K562 (cell line): ENCODE measurements around the gene SOX6. TPM values are rescaled to one million over a fixed set of nuclear protein-coding genes. Genes with fewer than 3 reads are reported as not detected.

Experiments used
- ATAC-seq: fragments of 200-7000 bp; cut with Tn5 transposase; 3 replicates; pipeline ENCODE4 v1.9.1; 2020; ENCODE audit warnings: moderate library complexity
- BruUV-seq: library from RNA; stranded (reverse); fragments of 400-500 nt; replicated peaks from 2 replicates; lab custom pipeline; 2021; lab: Mats Ljungman, UMichigan
- CTCF ChIA-PET: fragments of 300-600 bp; formaldehyde crosslinking; extraction: SDS; loops from one replicate; lab custom pipeline; 2021; ENCODE audit warnings: low intra/inter-chr PET ratio; lab: Yijun Ruan, JAX
- POLR2A ChIA-PET: fragments of 300-600, 350-650 bp; sonication (Branson Sonifier 250); formaldehyde crosslinking; extraction: SDS; loops from one replicate; lab custom pipeline; 2021; ENCODE audit warnings: antibody characterized with exemption, inconsistent platforms; lab: Yijun Ruan, JAX
- DNase-seq, 4 experiments: peaks; one replicate each; pipeline versions ENCODE4 v3.0.0 to v3.0.0-alpha.2; 2011 to 2018; ENCODE audit warnings: low spot score in 3 of 4, mixed read lengths in 3 of 4; ENCODE audit errors: extremely low read depth in 1 of 4
- FAIRE-seq: peaks from 2 replicates; lab custom pipeline; 2011; peaks lifted over from hg19 to GRCh38; lab: Jason Lieb, UNC
- H2AFZ ChIP-seq: 2 replicates; pipeline ENCODE4 v1.6.0; 2011; ENCODE audit warnings: low read depth, low read length, control low read depth, inconsistent platforms
- H3K27ac ChIP-seq: fragments of 200-600 bp; 3 replicates; pipeline ENCODE4 v1.8.0; 2011; ENCODE audit warnings: low read depth, mild to moderate bottlenecking, control low read depth, inconsistent platforms, low read length, moderate library complexity, mixed read lengths; ENCODE audit errors: extremely low read depth
- H3K27me3 ChIP-seq, 2 experiments: fragments of 300-600 bp in 1 of 2; 2 replicates in 1 of 2; 3 replicates in 1 of 2; pipeline versions ENCODE4 v1.6.0 to v1.8.0; 2011; ENCODE audit warnings: inconsistent platforms in 2 of 2, low read length in 2 of 2, mild to moderate bottlenecking in 1 of 2, mixed read lengths in 1 of 2, moderate library complexity in 1 of 2; ENCODE audit not compliant: control insufficient read depth in 2 of 2, insufficient read depth in 2 of 2
- H3K36me3 ChIP-seq: fragments of 300-600 bp; 3 replicates; pipeline ENCODE4 v1.8.0; 2011; ENCODE audit warnings: mild to moderate bottlenecking, low read length, inconsistent platforms; ENCODE audit not compliant: control insufficient read depth, insufficient read depth
- H3K4me1 ChIP-seq, 2 experiments: fragments of 200-600 bp in 1 of 2; replicated peaks in 1 of 2; 2 replicates in 1 of 2; 3 replicates in 1 of 2; pipeline versions ENCODE4 v1.5.1 to v1.8.0; 2011; ENCODE audit warnings: inconsistent platforms in 2 of 2, low read length in 2 of 2, mild to moderate bottlenecking in 1 of 2, mixed read lengths in 1 of 2, moderate library complexity in 1 of 2; ENCODE audit not compliant: control insufficient read depth in 2 of 2, insufficient read depth in 2 of 2
- H3K4me2 ChIP-seq: 2 replicates; pipeline ENCODE4 v1.6.1; 2011; ENCODE audit warnings: low read length, control low read depth, inconsistent platforms, mixed read lengths; ENCODE audit not compliant: insufficient read depth
- H3K4me3 ChIP-seq: fragments of 200-600 bp; sonication (generic), shearing (Covaris generic); 2 replicates; pipeline ENCODE4 v1.5.1; 2016; ENCODE audit warnings: control low read depth, inconsistent platforms
- H3K79me2 ChIP-seq: fragments of 200-600 bp; 3 replicates; pipeline ENCODE4 v1.8.0; 2011; ENCODE audit warnings: low read length, inconsistent platforms; ENCODE audit not compliant: control insufficient read depth, insufficient read depth
- H3K9ac ChIP-seq, 2 experiments: 2 replicates each; pipeline versions ENCODE4 v1.6.0 to v1.6.1; 2011; ENCODE audit warnings: low read depth in 2 of 2, low read length in 2 of 2, control low read depth in 1 of 2, inconsistent platforms in 1 of 2, mild to moderate bottlenecking in 1 of 2, mixed read lengths in 1 of 2; ENCODE audit not compliant: insufficient read depth in 1 of 2
- H3K9me1 ChIP-seq: one replicate; pipeline ENCODE4 v1.6.0; 2011; ENCODE audit warnings: inconsistent platforms, mild to moderate bottlenecking, low read length, moderate library complexity; ENCODE audit not compliant: control insufficient read depth, insufficient read depth
- H3K9me3 ChIP-seq: replicated peaks from 2 replicates; pipeline ENCODE4 v1.5.1; 2011; ENCODE audit warnings: low read depth, low read length, inconsistent platforms; ENCODE audit not compliant: control insufficient read depth, insufficient read depth
- H4K20me1 ChIP-seq: replicated peaks from 2 replicates; pipeline ENCODE4 v1.6.1; 2011; ENCODE audit warnings: low read length, inconsistent platforms, mixed read lengths; ENCODE audit not compliant: control insufficient read depth, insufficient read depth
- FOSL1 ChIP-seq: fragments of 200-800 bp; sonication (Bioruptor generic); conservative IDR thresholded peaks from 2 replicates; pipeline ENCODE4 v1.6.1; 2016; ENCODE audit warnings: missing genetic modification characterization, missing compliant biosample characterization
- PRDM10 ChIP-seq: fragments of 450-650 bp; IDR thresholded peaks from 2 replicates; pipeline ENCODE4 v1.6.1; 2018; ENCODE audit not compliant: partially characterized antibody
- STAG1 ChIP-seq: sonication (generic); formaldehyde crosslinking; IDR thresholded peaks from 2 replicates; pipeline ENCODE4 v1.5.0; 2020; ENCODE audit warnings: missing genetic modification reagents, borderline replicate concordance
- U2AF2 ChIP-seq: fragments of 200-400 bp; formaldehyde crosslinking; optimal IDR thresholded peaks from 2 replicates; pipeline ENCODE3; 2017; ENCODE audit warnings: low read depth, mild to moderate bottlenecking, low read length
- WGBS: fragments of 100-300 bp; shearing (Covaris generic); methylation state at CpG from one replicate; pipeline ENCODE4 v1.1.6; 2016; ENCODE audit warnings: low coverage, mixed read lengths; ENCODE audit not compliant: insufficient coverage; ENCODE audit errors: missing lambda C conversion rate; 5-methylcytosine and 5-hydroxymethylcytosine counted together
- in situ Hi-C: fragments of 300-500 bp; cut with MboI; formaldehyde crosslinking; loops from 4 replicates; pipeline ENCODE4 v1.15.0; 2018; ENCODE audit warnings: inconsistent platforms, mixed read lengths
- intact Hi-C: fragments of 100-400 bp; cut with micrococcal nuclease; formaldehyde crosslinking; loops from 2 replicates; pipeline ENCODE4 v1.14.2; 2022
- polyA plus RNA-seq, 8 experiments: library from polyadenylated mRNA; depleted of rRNA in 4 of 8; stranded (reverse) in 5 of 8; unstranded in 3 of 8; fragments of >200 nt; fragmentation: Nextera tagmentation in 2 of 8; fragmentation: Illumina TruSeq in 1 of 8; extraction: Ambion mirVana in 2 of 8; extraction: Trizol in 1 of 8; gene quantifications; 2 replicates each; pipeline versions ENCODE4 v1.2.1 to v1.2.3, GENCODE V29; 2011 to 2014; ENCODE audit warnings: inconsistent platforms in 1 of 8, missing spikeins in 1 of 8
- total RNA-seq, 7 experiments: library from RNA; depleted of rRNA in 6 of 7; stranded (reverse); fragments of >200 nt in 6 of 7; fragmentation: Illumina TruSeq in 2 of 7; extraction: Trizol in 2 of 7; gene quantifications; 2 replicates each; pipeline versions ENCODE4 v1.2.1 to v1.2.3, GENCODE V29; 2011 to 2021; ENCODE audit warnings: low replicate concordance in 1 of 7

SOX6 gene
- total and polyA plus RNA-seq, 9 of the 15 experiments (the other 6 are each of a cell fraction or from before 2014, with no cell fraction given) = 0.89 to 8.7 (median 5.7) TPM

- Histone ChIP-seq H3K4me3 (no peak overlapping the region), H3K4me1 (peaks cover 0 to 10% of the 10 kb centered on the region in 2 experiments; a peak in 2 of 5 replicates), H3K4me2 (peak overlapping the region; percentile 39), H3K27ac (peak overlapping the region; percentile 50; the same call in 1 of the 3 replicates), H3K9ac (peak overlapping the region in 1 of 2 experiments; percentile 27; a peak in 1 of 4 replicates), H3K27me3 (no peaks in the 10 kb centered on the region; a peak in 1 of 5 replicates), H3K36me3 (no peaks in the 10 kb centered on the region), H3K79me2 (no peaks in the 10 kb centered on the region), H2AFZ (peak overlapping the region; percentile 89), H3K9me1 (no peaks in the 10 kb centered on the region), H3K9me3 (no peaks in the 10 kb centered on the region), H4K20me1 (no peaks in the 10 kb centered on the region)
- 21% methylated on average over 7 of the region's 7 CpGs for WGBS
- CTCF ChIA-PET = no interaction called here
- POLR2A ChIA-PET = no interaction called here
- DNase-seq = peak in 1 of 4 experiments; percentile 9
- no TSS peak for BruUV-seq
- ATAC-seq = peak; percentile 59
- in situ Hi-C loops (no loop called here), intact Hi-C loops (no loop called here)
- TF ChIP-seq U2AF2 = no peak
- TF ChIP-seq FOSL1 (tag) = no peak
- peak; percentile 14 for TF ChIP-seq PRDM10
- TF ChIP-seq STAG1 (CRISPR knock-in tag) = no peak
- peak; percentile 46 for FAIRE-seq
Measured at GRCh38 chr11:16239141-16240105, 116.9 kb downstream of the SOX6 start.
